ENCODE data around the gene C11orf98.
A peak's percentile ranks its signal among the peaks of the same experiment; 100 is the strongest.

Gene C11orf98

GRCh38 chr11:62671608-62672389 is 6.8 kb upstream of the C11orf98 start, which contains the start of the genes LBHD1 and UQCC3:
TSS of gene LBHD1 (minus strand) at chr11:62672267. CDS start at chr11:62670031, 2,236 bp downstream.
TSS of gene UQCC3 (plus strand) at chr11:62671673. CDS start at chr11:62671746, 73 bp downstream.
- peak within 1 kb of the TSS; percentile 85 for H3K4me3 ChIP-seq (ENCODE audit: low read length)
- DNase-seq (ENCODE audit: low read depth), result peak; percentile 61
- TF ChIP-seq, protein P1, sequence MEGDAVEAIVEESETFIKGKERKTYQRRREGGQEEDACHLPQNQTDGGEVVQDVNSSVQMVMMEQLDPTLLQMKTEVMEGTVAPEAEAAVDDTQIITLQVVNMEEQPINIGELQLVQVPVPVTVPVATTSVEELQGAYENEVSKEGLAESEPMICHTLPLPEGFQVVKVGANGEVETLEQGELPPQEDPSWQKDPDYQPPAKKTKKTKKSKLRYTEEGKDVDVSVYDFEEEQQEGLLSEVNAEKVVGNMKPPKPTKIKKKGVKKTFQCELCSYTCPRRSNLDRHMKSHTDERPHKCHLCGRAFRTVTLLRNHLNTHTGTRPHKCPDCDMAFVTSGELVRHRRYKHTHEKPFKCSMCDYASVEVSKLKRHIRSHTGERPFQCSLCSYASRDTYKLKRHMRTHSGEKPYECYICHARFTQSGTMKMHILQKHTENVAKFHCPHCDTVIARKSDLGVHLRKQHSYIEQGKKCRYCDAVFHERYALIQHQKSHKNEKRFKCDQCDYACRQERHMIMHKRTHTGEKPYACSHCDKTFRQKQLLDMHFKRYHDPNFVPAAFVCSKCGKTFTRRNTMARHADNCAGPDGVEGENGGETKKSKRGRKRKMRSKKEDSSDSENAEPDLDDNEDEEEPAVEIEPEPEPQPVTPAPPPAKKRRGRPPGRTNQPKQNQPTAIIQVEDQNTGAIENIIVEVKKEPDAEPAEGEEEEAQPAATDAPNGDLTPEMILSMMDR (conservative IDR thresholded peaks at IDR 0.05; ENCODE audit: low read depth, low read length), result no peak

DNA sequence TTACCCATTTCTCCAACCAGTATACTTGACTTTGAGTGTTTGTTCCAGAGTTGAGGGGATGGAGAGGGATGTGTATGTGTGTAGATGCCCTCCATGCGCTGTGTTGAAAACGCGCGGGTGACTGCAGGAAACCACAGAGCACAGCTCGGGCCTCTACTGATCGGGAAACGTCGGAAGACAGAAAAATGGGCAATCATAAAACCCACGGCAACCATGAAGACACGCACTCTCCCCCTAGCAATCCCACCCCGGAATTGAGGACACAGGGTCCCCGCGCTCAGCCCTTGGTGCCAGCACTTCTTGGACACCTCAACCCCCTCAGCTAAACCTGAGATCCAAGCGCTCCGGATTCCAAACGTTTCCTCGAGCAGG is 6.2 kb upstream of the C11orf98 start:
- TF ChIP-seq, protein P1 (conservative IDR thresholded peaks at IDR 0.05; ENCODE audit: low read depth, low read length), result no peak
- DNase-seq (ENCODE audit: low read depth), result no peak
- H3K4me3 ChIP-seq (ENCODE audit: low read length), result peak overlapping the region; percentile 85

DNA sequence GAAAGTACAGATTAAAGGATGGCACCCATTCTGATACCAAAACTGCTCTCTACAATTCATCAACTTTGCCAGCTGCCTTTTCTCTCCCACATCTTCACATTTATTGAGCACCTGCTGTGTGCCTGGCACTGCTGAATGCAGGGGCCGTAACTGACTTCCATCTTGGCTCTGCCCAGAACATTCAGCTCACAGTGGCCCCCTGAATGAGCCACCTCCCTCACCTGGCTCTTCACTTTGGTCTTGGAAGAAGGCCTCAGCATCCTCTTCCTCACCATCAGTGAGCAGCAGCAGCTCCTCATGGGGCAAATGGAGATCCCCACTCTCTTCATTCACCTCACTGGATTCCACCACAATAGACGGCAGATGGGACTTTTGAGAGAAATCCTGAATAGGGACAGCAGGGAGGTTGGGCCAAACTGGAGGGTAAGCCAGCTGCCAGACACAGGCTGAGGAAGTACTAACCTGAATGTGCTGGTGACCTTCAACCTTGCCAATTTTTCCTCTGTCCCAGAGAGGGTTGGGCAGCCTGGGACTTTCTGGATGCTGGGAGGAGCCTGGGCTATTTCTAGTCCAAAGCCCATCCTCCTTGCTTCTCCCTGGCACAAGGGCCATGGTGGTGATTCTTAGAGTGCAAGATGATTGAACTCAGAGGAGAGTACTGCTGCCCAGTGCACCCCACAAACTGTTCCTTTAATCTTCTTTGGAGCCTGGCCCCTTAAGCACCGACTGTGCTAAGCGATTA is 4.6 kb upstream of the C11orf98 start:
- H3K4me3 ChIP-seq (ENCODE audit: low read length), result no peak overlapping the region
- TF ChIP-seq, protein P1 (conservative IDR thresholded peaks at IDR 0.05; ENCODE audit: low read depth, low read length), result no peak
- DNase-seq (ENCODE audit: low read depth), result no peak

DNA sequence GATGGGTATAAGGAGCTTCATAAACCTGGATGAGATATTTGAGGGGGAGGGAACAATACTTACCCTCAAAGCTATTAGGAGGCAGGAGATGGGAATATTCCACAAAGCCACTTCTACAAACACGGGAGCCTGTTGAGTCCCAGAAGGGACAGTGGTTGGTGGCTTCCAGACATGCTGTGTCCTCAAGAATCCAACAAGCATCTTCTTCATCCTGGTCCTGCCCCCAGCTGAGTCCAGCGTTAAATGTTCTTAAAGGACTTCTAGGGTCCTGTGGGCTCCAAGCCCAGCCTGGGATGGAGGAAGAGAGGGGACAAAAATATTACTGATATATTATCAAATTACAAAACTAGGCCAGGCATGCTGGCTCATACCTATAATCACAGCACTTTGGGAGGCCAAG is 2.5 kb upstream of the C11orf98 start:
- TF ChIP-seq, protein P1 (conservative IDR thresholded peaks at IDR 0.05; ENCODE audit: low read depth, low read length), result no peak
- peak overlapping the region; percentile 0 for H3K4me3 ChIP-seq (ENCODE audit: low read length)
- DNase-seq (ENCODE audit: low read depth), result no peak

DNA sequence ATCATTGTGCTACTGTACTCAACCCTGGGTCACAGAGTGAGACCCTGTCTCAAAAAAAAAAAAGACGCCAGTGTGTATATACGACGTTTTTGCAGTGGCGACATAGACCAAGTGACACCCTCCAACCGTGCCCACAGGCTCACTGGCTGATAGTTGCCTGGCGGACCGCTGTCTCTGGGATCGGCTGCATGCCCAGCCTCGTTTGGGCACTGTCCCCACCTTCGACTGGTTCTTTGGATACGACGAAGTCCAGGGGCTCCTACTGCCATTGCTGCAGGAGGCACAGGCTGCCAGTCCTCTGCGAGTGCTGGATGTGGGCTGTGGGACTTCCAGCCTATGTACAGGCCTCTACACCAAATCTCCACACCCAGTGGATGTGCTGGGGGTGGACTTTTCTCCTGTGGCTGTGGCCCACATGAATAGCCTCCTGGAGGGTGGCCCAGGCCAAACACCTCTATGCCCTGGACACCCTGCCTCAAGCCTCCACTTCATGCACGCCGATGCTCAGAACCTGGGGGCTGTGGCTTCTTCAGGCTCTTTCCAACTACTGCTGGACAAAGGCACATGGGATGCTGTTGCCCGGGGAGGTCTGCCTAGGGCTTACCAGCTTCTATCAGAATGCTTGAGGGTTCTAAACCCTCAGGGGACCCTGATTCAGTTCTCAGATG is 1.4 kb upstream of the C11orf98 start:
- TF ChIP-seq, protein P1 (conservative IDR thresholded peaks at IDR 0.05; ENCODE audit: low read depth, low read length), result no peak
- DNase-seq (ENCODE audit: low read depth), result no peak
- H3K4me3 ChIP-seq (ENCODE audit: low read length), result peak overlapping the region; percentile 88

DNA sequence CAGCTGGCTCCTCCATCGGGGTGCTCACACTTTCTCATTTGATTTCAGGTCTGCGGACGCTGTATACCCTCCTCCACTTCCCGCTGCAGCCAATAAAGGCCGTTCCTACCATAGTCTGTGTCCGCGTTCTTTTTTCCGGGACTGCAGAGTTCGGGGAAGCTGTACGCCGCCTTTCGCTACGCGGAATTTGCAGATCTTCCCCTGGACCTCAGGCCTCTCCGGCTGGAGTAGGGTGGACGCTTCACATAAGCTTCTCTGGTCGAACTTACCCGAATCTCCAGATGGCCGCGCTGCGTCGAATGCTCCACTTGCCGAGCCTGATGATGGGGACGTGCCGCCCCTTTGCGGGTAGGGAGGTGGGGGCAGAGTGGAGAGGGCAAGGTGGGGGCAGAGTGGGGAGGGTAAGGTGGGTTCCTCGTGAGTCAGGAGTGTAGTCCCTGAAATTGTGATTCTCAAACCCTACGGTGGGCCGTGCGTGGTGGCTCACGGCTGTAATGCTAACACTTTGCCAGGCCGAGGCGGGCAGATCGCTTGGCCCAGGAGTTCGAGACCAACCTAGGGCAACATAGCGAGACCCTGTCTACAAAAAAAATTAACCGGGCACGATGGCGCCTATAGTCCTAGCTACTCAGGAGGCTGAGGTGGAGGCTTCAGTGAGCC is 719 bp upstream of the C11orf98 start:
- no peak for DNase-seq (ENCODE audit: low read depth)
- TF ChIP-seq, protein P1 (conservative IDR thresholded peaks at IDR 0.05; ENCODE audit: low read depth, low read length), result no peak
- H3K4me3 ChIP-seq (ENCODE audit: low read length), result peak overlapping the region; percentile 88

Data from retinal pigment epithelial cell (primary cell).